ENCODE results near the gene MROH8. TPM values are rescaled to one million over a fixed set of nuclear protein-coding genes. Genes with fewer than 3 reads are reported as not detected.

The MROH8 gene
- total RNA-seq, 1 experiment from 2014 or later = 1.1 TPM

DNA sequence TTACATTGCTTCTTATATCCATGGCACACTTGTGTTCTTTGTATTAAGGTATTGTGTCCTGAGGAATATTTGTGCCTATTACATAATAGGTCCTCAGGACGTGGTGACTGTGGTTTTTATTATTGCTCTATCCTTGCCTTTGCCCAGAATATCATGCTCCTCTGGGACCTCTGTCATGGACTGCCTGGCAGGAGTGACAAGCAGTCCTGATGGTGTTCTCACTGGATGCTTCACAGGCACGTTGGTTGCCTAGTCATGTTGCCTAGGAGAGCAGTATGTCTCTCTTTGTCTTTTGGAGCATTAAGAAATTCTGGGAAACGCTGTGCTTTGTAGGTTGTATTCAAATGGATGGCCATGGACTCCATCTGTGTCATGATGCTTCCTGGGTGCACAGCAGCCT, 24.7 kb upstream of the MROH8 start:
- TF ChIP-seq, protein P1, sequence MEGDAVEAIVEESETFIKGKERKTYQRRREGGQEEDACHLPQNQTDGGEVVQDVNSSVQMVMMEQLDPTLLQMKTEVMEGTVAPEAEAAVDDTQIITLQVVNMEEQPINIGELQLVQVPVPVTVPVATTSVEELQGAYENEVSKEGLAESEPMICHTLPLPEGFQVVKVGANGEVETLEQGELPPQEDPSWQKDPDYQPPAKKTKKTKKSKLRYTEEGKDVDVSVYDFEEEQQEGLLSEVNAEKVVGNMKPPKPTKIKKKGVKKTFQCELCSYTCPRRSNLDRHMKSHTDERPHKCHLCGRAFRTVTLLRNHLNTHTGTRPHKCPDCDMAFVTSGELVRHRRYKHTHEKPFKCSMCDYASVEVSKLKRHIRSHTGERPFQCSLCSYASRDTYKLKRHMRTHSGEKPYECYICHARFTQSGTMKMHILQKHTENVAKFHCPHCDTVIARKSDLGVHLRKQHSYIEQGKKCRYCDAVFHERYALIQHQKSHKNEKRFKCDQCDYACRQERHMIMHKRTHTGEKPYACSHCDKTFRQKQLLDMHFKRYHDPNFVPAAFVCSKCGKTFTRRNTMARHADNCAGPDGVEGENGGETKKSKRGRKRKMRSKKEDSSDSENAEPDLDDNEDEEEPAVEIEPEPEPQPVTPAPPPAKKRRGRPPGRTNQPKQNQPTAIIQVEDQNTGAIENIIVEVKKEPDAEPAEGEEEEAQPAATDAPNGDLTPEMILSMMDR (IDR thresholded peaks at IDR 0.05; ENCODE audit: unreplicated experiment) = no peak
- intact Hi-C loops (cut with micrococcal nuclease) = no loop called here
- no peak overlapping the region for H3K4me3 Mint-ChIP-seq (ENCODE audit: unreplicated experiment)
- H3K27ac Mint-ChIP-seq (ENCODE audit: low read depth, unreplicated experiment) = no peak overlapping the region
- BruUV-seq (replicated peaks) = no TSS peak
- CTCF ChIA-PET = interaction anchor here (0.7 to 4.9 kb wide), 6 partner anchors 8 to 725 kb away, joined by 3 to 91 read pairs (median 10); no protein-coding TSS in a partner anchor
- no peaks in the 10 kb centered on the region for H3K4me1 Mint-ChIP-seq (ENCODE audit: insufficient read depth, unreplicated experiment)
- H3K36me3 Mint-ChIP-seq (ENCODE audit: insufficient read depth, unreplicated experiment) = peaks cover 86% of the 10 kb centered on the region
- H3K9me3 Mint-ChIP-seq (ENCODE audit: unreplicated experiment) = no peaks in the 10 kb centered on the region
- no peaks in the 10 kb centered on the region for H3K27me3 Mint-ChIP-seq (ENCODE audit: insufficient read depth, unreplicated experiment)
- POLR2A ChIA-PET = interaction anchor here (0.5 to 2.0 kb wide), 3 partner anchors 25 to 334 kb away, joined by 3 to 7 read pairs (median 3); partner anchors contain the start of gene RPN2
- no peak for DNase-seq (ENCODE audit: unreplicated experiment)

DNA sequence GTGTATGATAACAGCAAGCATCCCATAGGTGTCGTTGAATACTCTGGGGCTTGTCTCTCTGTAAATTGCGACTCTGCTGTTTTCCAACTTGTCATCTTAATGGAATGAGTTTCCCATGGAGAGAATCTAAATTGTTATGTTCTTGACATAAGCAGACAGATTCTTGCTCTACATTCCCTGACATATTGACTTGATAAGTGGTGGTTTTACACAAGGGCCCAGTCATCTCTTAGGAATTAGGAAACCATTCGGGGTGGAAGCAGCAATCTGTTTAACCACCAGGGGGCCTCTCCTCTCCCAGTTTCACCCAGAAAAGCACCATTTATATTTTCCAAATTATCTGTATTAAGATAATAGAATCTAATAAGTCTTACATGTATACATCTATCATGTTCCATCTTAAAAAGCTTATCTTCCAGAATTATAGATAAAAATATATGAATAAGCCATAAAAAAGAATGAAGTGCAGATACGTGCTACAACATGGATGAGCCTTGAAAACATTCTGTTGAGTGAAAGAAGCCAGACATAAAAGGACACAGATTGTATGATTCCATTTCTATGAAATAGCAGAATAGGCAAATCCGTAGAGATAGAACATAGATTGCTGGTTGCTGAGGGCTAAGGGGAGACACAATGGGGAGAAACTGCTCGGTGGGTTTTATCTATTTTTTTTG, 23.1 kb upstream of the MROH8 start:
- BruUV-seq (replicated peaks) = no TSS peak
- Mint-ChIP-seq H3K36me3 (ENCODE audit: insufficient read depth, unreplicated experiment) (peaks cover 78% of the 10 kb centered on the region), H3K4me1 (ENCODE audit: insufficient read depth, unreplicated experiment) (no peaks in the 10 kb centered on the region), H3K4me3 (ENCODE audit: unreplicated experiment) (no peak overlapping the region), H3K27me3 (ENCODE audit: insufficient read depth, unreplicated experiment) (no peaks in the 10 kb centered on the region), H3K27ac (ENCODE audit: low read depth, unreplicated experiment) (peak overlapping the region; percentile 62), H3K9me3 (ENCODE audit: unreplicated experiment) (no peaks in the 10 kb centered on the region)
- TF ChIP-seq, protein P1 (IDR thresholded peaks at IDR 0.05; ENCODE audit: unreplicated experiment) = peak; percentile 66
- CTCF ChIA-PET = interaction anchor here (0.6 to 4.9 kb wide), 22 partner anchors 10 to 379 kb away, joined by 3 to 91 read pairs (median 4); partner anchors contain the start of genes MROH8 and RPN2
- peak; percentile 74 for DNase-seq (ENCODE audit: unreplicated experiment)
- intact Hi-C loops (cut with micrococcal nuclease) = loop anchor here (1.0 kb wide), 1 partner anchor 332 kb away; no protein-coding TSS in a partner anchor
- POLR2A ChIA-PET = interaction anchor here (0.6 to 2.0 kb wide), 4 partner anchors 9 to 326 kb away, joined by 3 to 7 read pairs (median 4); no protein-coding TSS in a partner anchor

DNA sequence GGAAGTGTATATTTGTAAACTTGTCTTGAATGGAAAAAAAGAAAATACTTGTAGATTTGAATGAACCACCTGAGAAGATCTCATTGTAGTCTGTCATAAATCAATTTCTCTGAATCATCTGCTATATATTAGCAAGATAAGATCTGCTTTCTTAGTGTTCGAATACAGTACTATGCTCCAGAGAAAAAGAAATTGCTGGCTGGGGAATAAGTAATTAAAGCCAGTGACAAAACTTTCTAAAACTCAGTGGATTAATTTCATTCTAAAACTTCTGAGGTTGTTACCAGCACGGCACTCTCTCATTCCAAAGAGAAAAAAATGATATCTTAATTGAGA, 22.4 kb upstream of the MROH8 start:
- Mint-ChIP-seq H3K27me3 (ENCODE audit: insufficient read depth, unreplicated experiment) (no peaks in the 10 kb centered on the region), H3K4me1 (ENCODE audit: insufficient read depth, unreplicated experiment) (no peaks in the 10 kb centered on the region), H3K9me3 (ENCODE audit: unreplicated experiment) (no peaks in the 10 kb centered on the region), H3K4me3 (ENCODE audit: unreplicated experiment) (no peak overlapping the region), H3K27ac (ENCODE audit: low read depth, unreplicated experiment) (peak overlapping the region; percentile 62), H3K36me3 (ENCODE audit: insufficient read depth, unreplicated experiment) (peaks cover 76% of the 10 kb centered on the region)
- CTCF ChIA-PET = interaction anchor here (0.6 to 13.2 kb wide), 6 partner anchors 7 to 330 kb away, joined by 3 to 191 read pairs (median 4); partner anchors contain the start of gene BLCAP
- TF ChIP-seq, protein P1 (IDR thresholded peaks at IDR 0.05; ENCODE audit: unreplicated experiment) = no peak
- intact Hi-C loops (cut with micrococcal nuclease) = loop anchor here (1.0 kb wide), 1 partner anchor 333 kb away; no protein-coding TSS in a partner anchor
- BruUV-seq (replicated peaks) = no TSS peak
- POLR2A ChIA-PET = interaction anchor here (1.0 to 1.6 kb wide), 3 partner anchors 10 to 327 kb away, joined by 4 to 5 read pairs (median 4); partner anchors contain the start of gene RPN2
- DNase-seq (ENCODE audit: unreplicated experiment) = no peak

Measured in MCF 10A (cell line).